Fibroblast of peridontal ligament (primary cell): ENCODE results near the gene CBX7.

Source experiments
- DNase-seq: peaks from one replicate; pipeline ENCODE4 v3.0.0-alpha.2; 2010; ENCODE audit errors: extremely low read depth

Gene CBX7

DNA sequence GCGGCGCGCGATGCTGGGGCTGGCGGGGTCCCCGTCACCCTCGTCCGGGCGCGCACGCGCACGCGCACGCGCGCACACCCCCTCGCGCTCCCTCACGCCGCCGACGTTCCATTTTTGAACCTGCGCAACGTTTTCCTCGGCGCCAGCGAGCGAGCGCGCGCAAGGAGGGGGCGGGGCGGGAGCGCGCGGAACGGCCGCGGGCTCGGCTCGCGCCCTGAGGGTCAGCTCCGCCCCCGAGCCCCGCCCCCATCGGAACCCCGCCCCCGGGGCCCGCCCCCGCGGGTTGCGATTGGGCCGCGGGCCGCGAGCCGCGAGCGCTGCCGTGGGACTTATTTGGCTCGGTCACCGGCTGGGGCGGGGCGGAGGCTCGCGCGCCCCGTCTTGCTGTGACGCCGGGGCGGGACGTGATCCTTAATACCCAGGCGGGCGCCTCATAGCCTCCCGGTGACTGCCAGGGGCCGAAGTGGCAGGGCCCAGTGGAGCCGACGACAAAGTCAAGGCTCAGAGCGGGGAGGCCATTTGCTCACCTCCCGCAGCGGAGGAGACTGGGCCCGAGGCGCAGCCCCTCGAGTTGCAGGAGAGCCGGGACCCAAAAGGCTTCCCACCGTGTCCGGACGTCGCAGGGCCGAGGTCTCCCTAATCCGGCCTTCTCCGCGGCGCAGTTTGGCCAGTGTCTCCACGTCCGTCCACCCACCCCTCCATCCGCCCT lies at the start of gene CBX7:
Gene CBX7, minus strand, starts transcription at position 170 of the 709 bp plus-strand sequence. CDS start 236 bp downstream, outside the sequence.
- peak; percentile 68 for DNase-seq

DNA sequence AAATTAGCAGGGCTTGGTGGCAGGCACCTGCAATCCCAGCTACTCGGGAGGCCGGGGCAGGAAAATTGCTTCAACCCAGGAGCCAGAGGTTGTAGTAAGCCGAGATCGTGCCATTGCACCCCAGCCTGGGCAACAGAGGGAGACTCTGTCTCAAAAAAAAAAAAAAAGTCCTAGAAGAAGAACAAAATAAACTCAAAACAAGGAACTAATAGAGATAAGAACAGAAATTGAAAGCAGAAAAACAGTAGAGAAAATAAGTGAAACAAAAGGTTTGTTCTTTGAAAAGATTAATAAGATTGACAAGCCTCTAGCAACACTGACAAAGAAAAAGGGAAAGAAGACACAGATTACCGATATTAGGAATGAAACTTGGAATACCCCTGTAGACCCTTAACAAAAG lies 45.1 kb upstream of the CBX7 start:
- no peak for DNase-seq

GRCh38 chr22:39194098-39194497 lies 41.6 kb upstream of the CBX7 start:
- DNase-seq: no peak

DNA sequence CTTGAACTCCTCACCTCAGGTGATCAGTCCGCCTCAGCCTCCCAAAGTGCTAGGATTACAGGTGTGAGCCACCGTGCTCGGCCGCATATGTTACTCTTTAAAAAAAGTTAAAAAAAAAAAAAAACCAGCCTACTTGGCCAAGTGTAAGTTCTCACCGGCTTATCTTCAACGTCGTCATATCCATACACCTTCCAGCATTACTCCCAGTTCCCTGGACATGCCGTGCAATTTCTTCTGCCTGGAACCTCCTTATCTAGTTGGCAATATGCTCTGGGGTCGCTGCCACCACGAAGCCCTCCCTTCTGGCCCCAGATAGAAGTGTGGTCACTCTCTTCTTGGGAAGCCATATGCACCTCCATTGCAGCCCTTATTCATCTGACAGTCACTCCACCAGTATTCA lies 36.3 kb upstream of the CBX7 start:
- no peak for DNase-seq

DNA sequence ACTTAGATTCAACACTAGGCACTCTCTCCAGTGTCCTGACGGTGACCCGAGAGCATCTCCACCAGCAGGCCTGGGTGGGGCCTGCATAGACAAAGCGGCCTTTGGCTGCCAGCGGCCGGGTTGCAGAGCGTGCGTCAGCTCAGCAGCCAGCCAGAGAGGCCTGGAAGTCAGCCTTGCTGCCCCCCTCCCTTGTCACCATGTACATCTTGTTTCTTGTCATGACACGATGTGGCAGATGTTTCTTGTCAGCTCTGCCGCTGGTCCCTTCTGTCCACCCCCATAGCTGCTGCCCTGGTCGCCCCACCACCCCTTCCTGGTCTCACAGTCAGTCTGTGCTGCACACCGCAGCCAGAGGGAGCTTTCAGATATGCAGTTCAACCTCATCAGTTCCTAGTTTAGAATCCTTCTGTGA lies 33.1 kb upstream of the CBX7 start:
- DNase-seq: no peak

GRCh38 chr22:39184586-39185577 lies 32.4 kb upstream of the CBX7 start:
- DNase-seq: no peak

DNA sequence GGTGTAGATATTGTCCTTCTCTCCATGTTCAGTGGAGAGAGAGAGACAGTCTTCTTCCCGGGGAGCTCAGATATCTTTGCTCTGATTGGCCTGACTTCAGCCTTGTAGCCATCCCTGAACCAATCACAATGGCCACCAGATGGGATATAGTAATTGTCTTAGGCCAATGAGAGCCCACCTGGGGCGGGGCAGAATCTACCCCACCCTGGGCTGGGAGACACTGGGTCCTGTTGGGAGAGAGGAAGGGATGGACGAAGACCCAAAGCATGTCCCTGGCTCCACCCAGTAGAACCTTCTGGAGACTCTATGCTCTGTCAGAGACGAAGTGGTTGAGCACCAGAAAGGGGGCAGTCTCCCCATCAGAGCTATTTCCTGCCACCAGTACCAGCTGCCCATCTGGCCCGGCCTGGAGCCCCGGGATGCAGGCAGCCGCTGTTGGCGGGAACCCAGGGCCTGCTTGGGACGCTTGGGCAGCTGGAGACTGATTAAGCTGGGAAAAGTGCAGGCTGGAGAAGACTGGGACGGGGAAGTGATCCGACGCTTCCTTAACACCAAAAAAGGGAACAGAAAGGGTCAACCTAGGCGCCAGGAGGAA lies 31.6 kb upstream of the CBX7 start:
- no peak for DNase-seq

DNA sequence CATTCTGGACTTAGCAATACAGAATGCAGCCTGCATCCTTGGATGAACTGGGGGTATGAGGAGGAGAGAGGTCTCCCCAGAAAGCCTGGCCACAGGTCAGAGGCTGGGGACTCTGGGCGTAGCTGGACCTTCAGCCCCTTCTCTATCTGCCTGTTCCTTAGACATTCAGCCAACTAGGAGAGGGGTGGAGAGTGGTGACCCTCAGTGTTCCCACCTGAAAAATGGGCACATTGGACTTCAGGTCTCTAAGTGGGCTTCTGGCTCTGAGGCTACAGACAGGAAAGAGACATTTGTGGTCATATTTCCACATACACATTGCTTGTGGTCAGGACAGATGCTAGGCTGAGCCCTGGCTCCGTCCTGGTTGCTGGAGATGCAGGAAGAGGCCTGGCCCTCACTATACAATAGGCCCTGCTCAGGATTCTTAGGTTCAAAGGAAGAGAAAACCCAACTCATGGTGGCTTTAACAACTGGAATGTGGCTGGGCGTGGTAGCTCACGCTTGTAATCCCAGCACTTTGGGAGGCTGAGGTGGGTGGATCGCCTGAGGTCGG lies 30.1 kb upstream of the CBX7 start:
- no peak for DNase-seq

- DNase-seq: no peak
Observed at GRCh38 chr22:39181778-39182177, 29.3 kb upstream of the CBX7 start.

GRCh38 chr22:39181356-39181755 lies 28.9 kb upstream of the CBX7 start:
- no peak for DNase-seq

GRCh38 chr22:39179841-39180335 lies 27.4 kb upstream of the CBX7 start:
- DNase-seq: no peak

DNA sequence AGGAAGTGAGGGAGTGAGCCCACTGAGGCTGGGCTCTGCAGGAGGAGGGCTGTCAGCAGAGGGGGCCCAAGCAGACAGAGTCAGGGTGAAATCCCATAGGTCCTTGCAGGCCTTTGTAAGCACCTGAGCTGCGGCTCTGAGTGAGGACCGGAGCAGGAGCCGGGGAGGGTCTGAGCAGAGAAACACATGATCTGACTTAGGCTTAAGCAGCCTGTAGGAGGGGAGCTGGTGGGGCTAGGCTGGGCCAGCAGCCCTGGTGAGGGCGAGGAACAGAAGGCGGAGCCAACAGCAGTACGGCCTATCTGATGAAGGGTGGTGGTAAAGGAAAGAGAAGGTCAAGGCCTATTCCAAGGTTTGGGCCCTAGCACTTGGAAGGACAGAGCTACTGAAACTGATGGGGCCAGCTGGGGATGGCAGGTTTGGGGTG lies 26.9 kb upstream of the CBX7 start:
- no peak for DNase-seq

GRCh38 chr22:39178206-39179111 lies 26.0 kb upstream of the CBX7 start:
- peak; percentile 22 for DNase-seq

DNA sequence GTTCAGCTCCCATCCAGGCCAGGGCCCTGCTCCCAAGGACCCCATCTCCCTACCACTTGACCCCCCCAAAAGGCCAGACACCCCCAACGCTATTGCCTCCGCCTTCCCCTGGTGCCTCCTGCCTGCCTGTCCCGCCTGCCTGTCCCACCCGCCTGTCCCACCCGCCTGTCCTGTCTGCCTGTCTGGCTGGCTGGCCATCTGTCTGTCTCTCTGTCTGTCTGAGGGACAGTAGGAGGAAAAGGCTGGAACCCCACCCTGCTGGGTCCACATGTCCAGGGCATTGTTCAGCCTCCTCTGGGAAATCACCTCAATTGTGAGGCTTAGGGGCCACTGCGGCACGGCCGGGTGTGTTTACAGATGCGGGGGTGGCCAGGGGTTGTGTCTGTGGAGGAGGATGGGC lies 25.3 kb upstream of the CBX7 start:
- DNase-seq: no peak

GRCh38 chr22:39177456-39177775 lies 24.9 kb upstream of the CBX7 start:
- DNase-seq: no peak

GRCh38 chr22:39176714-39177455 lies 24.4 kb upstream of the CBX7 start:
- no peak for DNase-seq

DNA sequence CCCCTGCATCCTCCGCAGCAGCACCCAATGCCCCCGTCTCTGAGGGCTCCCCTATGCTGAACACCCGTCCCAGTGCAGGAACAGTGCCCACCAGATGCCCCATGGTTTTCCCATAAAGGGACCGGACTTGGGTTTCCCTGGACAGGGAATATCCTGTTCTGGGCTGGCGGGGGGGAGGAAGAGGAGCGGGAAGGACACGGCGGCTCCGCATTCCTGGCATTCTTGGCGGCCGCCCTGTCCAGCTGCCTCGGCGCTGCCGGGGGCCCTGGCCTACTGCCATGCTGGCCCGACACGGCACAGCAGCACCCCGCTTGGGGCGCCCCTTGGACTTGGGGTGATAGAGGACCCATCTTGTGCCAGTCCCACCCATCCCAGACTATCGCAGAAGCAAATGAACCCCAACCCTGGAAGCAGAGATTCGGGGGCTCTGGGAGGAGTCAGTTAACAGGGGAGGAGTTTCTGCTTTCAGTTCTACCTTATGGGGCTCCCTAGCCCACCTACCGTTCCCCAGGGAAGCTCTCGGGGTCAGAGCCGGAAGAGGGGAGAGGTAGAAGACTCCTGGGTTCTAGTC lies 23.7 kb upstream of the CBX7 start:
- DNase-seq: peak; percentile 27

- DNase-seq: no peak
Observed at GRCh38 chr22:39175353-39176142, 23.1 kb upstream of the CBX7 start.
